GM18519 (cell line): Measurements from ENCODE around the gene CCDC141.

ENCODE experiments used
- ATAC-seq: cut with Tn5 transposase; IDR thresholded peaks from one replicate; pipeline ENCODE4 v1.9.1; 2021; ENCODE audit warnings: mild to moderate bottlenecking, moderate library complexity; ENCODE audit not compliant: unreplicated experiment, low FRiP score

The CCDC141 gene

DNA sequence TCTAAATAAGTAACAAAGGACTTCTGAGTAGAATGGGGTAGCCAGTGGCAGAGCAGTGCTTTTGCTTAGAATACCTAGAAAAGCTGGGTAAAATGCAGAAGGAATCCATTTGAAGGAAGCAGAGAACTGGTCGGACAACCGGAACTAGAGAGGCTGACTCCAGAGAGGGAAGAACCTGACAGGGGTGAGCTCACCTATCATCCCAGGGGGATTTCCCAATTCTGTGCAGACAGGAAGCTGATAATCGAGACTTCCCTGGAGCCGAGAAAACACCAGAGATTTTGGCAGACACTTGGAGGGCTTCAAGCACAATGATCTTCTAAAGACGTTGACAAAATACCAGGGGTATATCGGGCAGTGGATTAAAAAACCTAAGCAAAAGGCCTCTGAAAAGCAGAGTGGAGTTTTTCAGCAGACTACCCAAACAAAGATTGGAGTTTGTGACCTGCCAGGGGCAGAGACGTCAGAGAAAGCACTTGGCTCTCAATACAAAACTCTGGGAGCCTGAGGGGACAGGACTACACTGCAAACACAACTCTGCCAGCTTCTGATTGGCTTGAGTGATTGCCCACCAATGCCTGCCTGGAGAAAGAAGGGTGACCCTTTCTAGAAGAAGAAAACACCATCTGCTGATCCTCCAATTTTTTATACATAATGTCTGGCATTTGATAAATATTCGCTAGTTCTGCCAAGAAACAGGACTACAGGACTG lies 175.3 kb downstream of the CCDC141 start:
- no peak for ATAC-seq

DNA sequence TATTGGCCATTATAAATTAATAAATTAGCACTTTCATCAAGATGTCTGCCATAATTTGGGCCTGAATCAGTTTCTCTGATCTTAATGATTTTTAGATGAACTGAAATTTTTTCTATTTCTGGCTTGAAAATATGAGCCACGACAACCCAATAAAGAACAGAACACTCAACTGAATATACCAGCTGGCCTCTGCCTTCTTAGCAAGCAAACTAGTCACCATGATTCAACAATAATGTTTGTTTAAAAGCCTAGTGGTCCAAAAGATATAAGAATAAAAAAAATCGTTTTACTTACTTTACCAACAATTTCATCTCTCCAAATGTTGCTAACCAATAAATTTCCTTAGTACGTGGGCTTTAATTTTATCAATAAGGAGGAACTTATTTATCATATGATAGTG lies 176.0 kb downstream of the CCDC141 start:
- ATAC-seq: no peak

- no peak for ATAC-seq
These were observed 178.4 kb downstream of the CCDC141 start for GRCh38 chr2:178871536-178871935.

GRCh38 chr2:178870703-178871102 lies 179.2 kb downstream of the CCDC141 start:
- ATAC-seq: no peak

DNA sequence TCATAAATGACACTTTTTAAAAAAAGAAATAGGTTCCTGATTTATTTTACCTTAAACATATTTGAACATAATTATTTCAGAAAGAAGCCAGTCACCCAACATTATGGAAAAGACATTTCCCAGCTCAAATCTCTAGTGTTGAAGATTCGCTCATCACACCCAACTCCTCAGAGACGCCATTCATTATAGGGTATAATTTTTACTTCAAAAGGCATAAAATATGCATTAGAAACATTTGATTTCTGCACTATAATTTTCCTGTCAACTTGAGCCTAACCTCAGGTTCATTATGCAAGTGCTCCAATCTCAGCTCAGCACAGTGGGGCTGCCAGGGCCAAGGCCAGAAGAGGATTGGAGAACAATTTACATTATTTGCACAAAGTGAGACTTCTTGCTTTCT lies 183.9 kb downstream of the CCDC141 start:
- ATAC-seq: no peak

GRCh38 chr2:178865146-178865936 lies 184.6 kb downstream of the CCDC141 start:
- ATAC-seq: no peak

DNA sequence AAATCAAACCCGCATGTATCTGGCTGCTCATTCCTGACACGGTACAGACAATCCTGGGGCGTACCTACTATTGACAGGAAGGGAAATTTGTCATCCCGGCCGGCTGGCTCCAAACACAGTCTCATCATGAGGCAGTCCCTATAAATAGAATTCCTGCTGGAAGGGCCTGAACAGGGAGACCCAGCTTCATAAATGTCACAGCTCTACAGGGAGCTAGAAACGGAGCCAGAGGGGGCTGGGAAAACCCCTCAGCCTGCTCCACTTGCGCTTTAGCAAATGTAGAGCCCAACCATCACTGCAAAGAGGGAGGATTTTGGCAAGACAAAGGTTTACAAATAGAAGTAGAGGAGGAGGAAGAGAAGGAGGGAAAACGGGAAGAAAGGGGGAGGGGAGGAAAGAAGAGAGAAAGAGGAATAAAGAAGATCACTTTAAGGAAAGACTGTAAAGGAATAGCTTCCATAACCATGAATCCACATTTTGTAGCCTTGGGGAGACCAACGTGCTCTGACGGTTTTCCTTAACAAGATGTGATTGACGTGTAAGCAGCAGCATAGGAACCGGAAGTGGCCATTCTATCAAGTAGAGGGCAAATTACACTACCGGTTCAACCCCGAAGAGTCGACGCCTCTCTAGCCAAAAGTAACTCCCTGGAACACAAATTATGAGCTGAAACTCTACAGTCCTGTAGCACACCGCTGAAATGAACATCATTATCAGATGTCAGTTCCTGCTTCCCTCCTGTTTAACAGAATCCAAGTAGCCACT lies 185.9 kb downstream of the CCDC141 start:
- no peak for ATAC-seq

DNA sequence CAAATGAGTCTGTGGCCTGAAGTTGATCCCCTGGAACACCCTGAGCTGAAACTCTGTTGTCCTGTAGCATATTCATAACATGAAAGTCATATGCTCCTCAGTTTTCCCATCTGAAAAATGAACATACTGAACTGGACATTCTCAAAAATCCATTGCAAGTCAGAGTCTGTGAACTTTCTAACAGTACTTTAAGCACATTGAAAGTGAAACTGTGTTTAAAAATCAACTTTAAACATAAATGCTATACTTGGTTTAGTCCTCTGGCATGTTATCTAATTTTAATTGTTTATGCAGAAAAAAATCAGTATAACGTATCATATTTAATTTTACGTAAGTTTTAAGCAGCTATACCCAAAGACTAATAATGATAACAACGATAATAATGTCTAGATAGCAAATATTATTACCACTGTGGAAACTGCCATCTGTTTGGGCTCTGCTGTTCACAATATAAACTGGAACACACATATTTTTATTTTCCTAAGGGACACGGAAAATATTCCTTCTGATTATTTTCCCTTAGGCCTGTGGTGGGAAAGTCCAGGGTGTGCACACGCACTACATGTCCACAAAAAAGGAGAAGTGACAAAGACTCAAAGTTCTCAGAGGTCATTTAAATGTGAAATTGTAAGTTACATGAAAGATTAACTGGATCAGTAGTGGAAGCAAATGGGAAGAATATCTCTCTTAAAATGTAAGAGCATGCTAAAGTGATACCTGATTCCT lies 186.6 kb downstream of the CCDC141 start:
- no peak for ATAC-seq

GRCh38 chr2:178860551-178860950 lies 189.4 kb downstream of the CCDC141 start:
- no peak for ATAC-seq

DNA sequence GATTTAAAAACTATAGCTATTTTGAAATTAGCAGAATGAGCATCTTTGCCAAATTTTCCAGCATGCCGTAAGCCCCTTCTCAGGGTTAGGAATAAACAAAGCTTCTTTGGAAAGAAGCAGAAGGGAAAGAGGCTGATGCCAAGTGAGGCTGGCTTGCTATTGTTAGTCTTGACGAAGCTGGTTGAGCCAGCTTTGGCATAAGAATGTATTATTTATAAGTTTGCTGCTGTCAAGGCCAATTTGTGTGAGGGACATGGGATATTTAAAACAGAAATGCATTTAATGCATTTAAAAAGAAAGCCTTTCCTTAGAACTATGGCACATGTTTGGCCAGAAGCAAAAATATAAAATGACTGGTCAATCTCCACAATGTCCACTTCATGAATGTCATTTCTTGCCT lies 190.2 kb downstream of the CCDC141 start:
- no peak for ATAC-seq

DNA sequence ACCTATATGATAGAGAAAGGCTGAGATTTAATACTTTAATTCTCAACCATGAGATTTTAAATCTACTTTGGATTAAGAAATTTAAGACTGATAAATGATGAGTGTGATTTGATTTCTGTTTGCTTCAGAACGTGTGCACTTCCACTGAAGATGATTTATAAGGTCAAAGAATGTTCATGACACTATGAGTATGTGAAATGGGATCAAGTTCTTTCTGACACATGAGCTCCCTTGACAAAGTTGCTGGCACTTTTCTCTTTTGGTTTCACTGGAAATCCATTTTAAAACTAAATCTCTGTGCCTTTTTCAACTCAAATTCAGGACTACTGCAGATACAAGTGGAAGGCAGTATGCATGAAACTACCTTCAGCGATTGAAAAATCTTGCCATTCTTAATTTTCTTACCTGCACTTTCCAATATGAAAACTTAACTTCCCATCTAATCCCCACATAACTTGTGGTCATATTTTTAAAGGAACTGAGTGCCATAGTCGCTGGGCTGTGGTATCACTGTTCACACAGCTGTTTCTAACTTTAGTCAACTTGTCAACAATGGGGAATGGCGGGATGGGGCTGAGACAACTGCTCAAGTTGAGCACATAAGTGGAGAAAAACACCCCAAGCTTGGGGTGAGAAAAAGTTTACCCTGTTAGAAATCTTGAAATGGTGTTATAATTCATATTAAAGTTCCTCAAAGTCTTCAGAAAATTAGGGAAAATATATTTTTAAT lies 190.9 kb downstream of the CCDC141 start:
- no peak for ATAC-seq

GRCh38 chr2:178855151-178855550 lies 194.8 kb downstream of the CCDC141 start:
- ATAC-seq: no peak

GRCh38 chr2:178848335-178848734 lies 201.6 kb downstream of the CCDC141 start:
- no peak for ATAC-seq

GRCh38 chr2:178846458-178846802 lies 203.5 kb downstream of the CCDC141 start:
- ATAC-seq: no peak

DNA sequence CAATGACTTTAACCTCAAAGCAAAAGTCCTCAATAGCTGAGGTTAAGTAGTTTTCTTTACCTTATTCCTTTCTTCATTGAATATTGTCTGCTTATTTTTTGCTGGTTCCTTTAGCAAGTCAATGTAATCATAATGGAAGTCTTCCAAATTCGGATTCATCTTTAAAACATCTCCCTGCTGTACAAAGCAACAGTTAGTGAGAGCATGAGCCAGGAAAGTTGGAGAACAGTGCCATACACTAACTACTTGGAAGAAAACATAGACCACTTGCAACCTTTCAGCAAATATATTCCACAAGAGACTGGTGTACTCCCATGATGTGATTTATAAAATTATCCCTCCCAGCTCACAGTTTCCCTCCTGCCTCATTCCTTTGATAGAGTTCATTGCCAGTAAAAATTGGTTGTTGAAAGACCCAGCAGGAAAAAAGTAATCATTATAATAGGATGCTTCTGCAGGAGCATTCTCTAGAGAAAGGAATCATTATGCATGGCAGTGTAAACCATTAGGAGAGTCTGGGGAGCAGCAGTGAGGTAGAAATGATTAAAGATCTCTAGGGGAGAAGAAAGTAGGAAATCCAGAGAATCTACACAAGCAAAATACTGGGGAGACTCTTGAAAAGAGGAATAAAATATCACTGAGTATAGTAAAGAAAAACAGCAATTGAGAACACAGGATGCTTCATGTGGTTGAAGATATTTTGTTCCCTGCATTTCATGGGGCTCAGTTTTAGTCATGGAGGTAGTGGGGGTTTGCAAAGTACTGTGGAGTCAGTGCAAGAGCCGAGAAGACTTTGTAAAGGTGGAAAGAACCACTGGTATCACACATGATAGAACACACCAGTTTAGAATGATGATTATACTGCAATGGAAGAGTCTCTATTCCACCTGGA lies 204.1 kb downstream of the CCDC141 start:
- no peak for ATAC-seq

DNA sequence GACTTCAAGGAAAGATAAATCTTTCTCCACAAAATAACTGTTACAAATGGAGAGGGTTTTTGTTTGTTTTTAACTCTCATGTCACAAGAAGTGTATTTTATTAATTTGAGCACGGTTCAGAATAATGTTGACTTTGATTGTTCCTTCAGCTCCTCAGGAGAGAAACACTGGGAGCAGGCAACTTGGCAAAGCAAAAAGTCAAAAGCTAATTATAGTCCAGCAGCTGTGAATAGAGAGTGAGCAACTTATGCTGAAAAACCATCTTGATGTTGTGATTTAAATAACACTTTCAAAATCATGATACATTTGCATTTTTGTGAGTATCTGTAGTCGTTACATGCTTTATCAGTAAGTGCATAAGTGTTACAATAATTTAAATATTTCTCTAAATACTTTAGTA lies 205.2 kb downstream of the CCDC141 start:
- ATAC-seq: no peak

DNA sequence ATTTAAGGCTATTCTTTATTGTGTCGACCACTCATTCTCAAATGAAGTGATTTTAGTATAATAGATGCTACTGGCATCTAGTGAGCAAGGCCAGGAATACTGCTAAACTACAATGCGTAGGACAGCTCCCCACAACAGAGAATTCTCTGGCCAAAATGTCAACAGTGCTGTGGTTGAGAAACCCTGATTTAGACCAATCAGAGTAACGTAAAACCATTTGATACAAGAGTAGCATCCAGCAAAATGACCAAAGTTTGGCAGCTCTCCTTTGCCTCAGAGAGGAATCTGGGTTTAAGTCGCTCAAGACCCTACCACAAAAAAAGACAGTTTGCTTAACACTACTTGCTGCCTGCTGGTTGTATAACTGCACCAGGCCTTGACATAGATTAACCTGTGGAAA lies 205.7 kb downstream of the CCDC141 start:
- ATAC-seq: no peak

GRCh38 chr2:178843697-178844096 lies 206.2 kb downstream of the CCDC141 start:
- ATAC-seq: no peak

GRCh38 chr2:178836807-178837206 lies 213.1 kb downstream of the CCDC141 start:
- no peak for ATAC-seq
